Measurements from ENCODE around the gene ZNF385A.

Gene ZNF385A

GRCh38 chr12:54368709-54369596 is 15.6 kb downstream of the ZNF385A start:
- no peaks in the 10 kb centered on the region for H3K27me3 ChIP-seq (ENCODE audit: control insufficient read depth in 5 of 5, insufficient read depth in 4 of 5, low read length in 5 of 5)
- H3K9ac ChIP-seq (ENCODE audit: low read length in 5 of 5), result peak overlapping the region in 3 of 5 donors; percentile 25 to 55 (median 49)
- no peaks in the 10 kb centered on the region for H3K9me3 ChIP-seq (ENCODE audit: control insufficient read depth in 5 of 5, low read length in 5 of 5)
- H3K4me1 ChIP-seq (ENCODE audit: control insufficient read depth in 5 of 5, insufficient read depth in 5 of 5, low read length in 5 of 5), result peaks cover 0 to 54% (median 41%) of the 10 kb centered on the region in 5 donors
- H3K4me3 ChIP-seq (ENCODE audit: low read depth in 1 of 5, low read length in 5 of 5), result peak overlapping the region; percentile 28 to 50 (median 43)
- H3K27ac ChIP-seq (ENCODE audit: low read depth, low read length), result peak overlapping the region; percentile 54
- peaks cover 0 to 10% (median 6%) of the 10 kb centered on the region in 5 donors for H3K36me3 ChIP-seq (ENCODE audit: control insufficient read depth in 5 of 5, insufficient read depth in 5 of 5, low read length in 5 of 5)

DNA sequence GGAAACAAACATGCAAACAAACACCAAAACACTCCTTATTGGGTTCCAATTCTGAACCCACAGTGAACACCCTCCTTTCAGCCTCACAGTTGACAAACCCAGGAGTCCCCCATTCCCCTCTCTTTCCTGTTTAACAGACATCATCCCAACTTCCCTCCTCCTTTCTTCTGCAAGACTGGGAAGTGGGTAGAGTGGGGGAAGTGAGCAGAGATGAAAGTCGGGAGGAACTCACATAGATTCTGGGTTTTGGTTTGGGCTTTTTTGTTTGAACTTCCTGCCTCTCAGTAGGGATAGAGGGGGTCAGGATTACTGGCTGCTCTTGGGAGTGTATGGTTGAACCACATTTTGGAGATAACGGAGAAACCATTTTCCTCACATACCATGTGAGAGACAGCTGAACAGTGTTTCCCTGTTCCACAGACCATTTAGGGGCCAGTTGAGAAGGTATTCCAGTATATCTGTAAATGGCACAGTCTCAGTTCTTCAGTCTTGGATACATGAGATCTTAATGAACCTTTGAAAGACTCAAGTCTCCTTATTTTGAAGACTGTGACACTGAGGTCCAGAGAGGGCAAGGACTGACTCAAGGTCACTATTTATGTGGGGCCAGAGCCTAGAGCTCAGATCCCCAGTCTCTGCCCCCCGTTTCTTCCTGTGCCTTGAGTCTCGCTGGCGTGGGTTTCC is 16.4 kb downstream of the ZNF385A start:
- Histone ChIP-seq H3K9ac (ENCODE audit: low read length in 5 of 5) (peak overlapping the region in 2 of 5 donors; percentile 25 to 55), H3K9me3 (ENCODE audit: control insufficient read depth in 5 of 5, low read length in 5 of 5) (no peaks in the 10 kb centered on the region), H3K27me3 (ENCODE audit: control insufficient read depth in 5 of 5, insufficient read depth in 4 of 5, low read length in 5 of 5) (no peaks in the 10 kb centered on the region), H3K36me3 (ENCODE audit: control insufficient read depth in 5 of 5, insufficient read depth in 5 of 5, low read length in 5 of 5) (peaks cover 0 to 6% (median 0%) of the 10 kb centered on the region in 5 donors), H3K4me3 (ENCODE audit: low read depth in 1 of 5, low read length in 5 of 5) (peak overlapping the region; percentile 12 to 49 (median 32)), H3K4me1 (ENCODE audit: control insufficient read depth in 5 of 5, insufficient read depth in 5 of 5, low read length in 5 of 5) (peaks cover 0 to 56% (median 35%) of the 10 kb centered on the region in 5 donors), H3K27ac (ENCODE audit: low read depth, low read length) (no peak overlapping the region)

DNA sequence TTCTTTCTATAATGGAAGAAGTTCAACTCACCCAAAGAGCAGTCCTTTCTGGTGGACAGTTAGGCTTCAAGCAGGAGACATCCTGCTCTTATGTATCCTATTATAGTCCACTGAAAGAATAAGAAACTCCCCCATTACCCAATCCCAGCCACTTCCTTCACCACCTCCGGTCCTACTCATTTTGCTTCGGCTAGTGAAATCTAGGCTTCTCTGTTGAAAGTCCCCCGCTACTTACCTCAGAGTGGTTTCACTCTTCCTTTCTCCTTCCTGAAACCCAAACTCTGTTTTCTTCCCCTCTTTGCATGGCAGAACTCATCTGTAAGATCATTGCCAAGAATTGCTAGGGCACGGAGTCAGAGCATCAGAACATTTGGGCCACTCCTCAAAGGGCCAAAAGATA is 20.1 kb downstream of the ZNF385A start, which contains the start of gene GPR84:
TSS of gene GPR84 (minus strand) at position 74 of the 400 bp plus-strand sequence. CDS start 635 bp downstream, outside the sequence.
- Histone ChIP-seq H3K4me3 (ENCODE audit: low read depth in 1 of 5, low read length in 5 of 5) (no peak within 1 kb of the TSS), H3K9me3 (ENCODE audit: control insufficient read depth in 5 of 5, low read length in 5 of 5) (no peaks in the 10 kb centered on the region), H3K4me1 (ENCODE audit: control insufficient read depth in 5 of 5, insufficient read depth in 5 of 5, low read length in 5 of 5) (peaks cover under 1 to 38% (median 18%) of the 10 kb centered on the region in 5 donors), H3K27ac (ENCODE audit: low read depth, low read length) (no peak within 1 kb of the TSS), H3K9ac (ENCODE audit: low read length in 5 of 5) (no peak within 1 kb of the TSS), H3K36me3 (ENCODE audit: control insufficient read depth in 5 of 5, insufficient read depth in 5 of 5, low read length in 5 of 5) (no peaks in the 10 kb centered on the region), H3K27me3 (ENCODE audit: control insufficient read depth in 5 of 5, insufficient read depth in 4 of 5, low read length in 5 of 5) (no peaks in the 10 kb centered on the region)

GRCh38 chr12:54363618-54364017 is 20.9 kb downstream of the ZNF385A start:
- no peak overlapping the region for H3K9ac ChIP-seq (ENCODE audit: low read length in 5 of 5)
- peaks cover 2 to 35% (median 13%) of the 10 kb centered on the region in 5 donors for H3K4me1 ChIP-seq (ENCODE audit: control insufficient read depth in 5 of 5, insufficient read depth in 5 of 5, low read length in 5 of 5)
- H3K9me3 ChIP-seq (ENCODE audit: control insufficient read depth in 5 of 5, low read length in 5 of 5), result no peaks in the 10 kb centered on the region
- no peaks in the 10 kb centered on the region for H3K27me3 ChIP-seq (ENCODE audit: control insufficient read depth in 5 of 5, insufficient read depth in 4 of 5, low read length in 5 of 5)
- H3K4me3 ChIP-seq (ENCODE audit: low read depth in 1 of 5, low read length in 5 of 5), result no peak overlapping the region
- H3K36me3 ChIP-seq (ENCODE audit: control insufficient read depth in 5 of 5, insufficient read depth in 5 of 5, low read length in 5 of 5), result no peaks in the 10 kb centered on the region
- H3K27ac ChIP-seq (ENCODE audit: low read depth, low read length), result no peak overlapping the region

GRCh38 chr12:54363047-54363446 is 21.5 kb downstream of the ZNF385A start:
- H3K9ac ChIP-seq (ENCODE audit: low read length in 5 of 5), result no peak overlapping the region
- peaks cover 6 to 35% (median 15%) of the 10 kb centered on the region in 5 donors for H3K4me1 ChIP-seq (ENCODE audit: control insufficient read depth in 5 of 5, insufficient read depth in 5 of 5, low read length in 5 of 5)

DNA sequence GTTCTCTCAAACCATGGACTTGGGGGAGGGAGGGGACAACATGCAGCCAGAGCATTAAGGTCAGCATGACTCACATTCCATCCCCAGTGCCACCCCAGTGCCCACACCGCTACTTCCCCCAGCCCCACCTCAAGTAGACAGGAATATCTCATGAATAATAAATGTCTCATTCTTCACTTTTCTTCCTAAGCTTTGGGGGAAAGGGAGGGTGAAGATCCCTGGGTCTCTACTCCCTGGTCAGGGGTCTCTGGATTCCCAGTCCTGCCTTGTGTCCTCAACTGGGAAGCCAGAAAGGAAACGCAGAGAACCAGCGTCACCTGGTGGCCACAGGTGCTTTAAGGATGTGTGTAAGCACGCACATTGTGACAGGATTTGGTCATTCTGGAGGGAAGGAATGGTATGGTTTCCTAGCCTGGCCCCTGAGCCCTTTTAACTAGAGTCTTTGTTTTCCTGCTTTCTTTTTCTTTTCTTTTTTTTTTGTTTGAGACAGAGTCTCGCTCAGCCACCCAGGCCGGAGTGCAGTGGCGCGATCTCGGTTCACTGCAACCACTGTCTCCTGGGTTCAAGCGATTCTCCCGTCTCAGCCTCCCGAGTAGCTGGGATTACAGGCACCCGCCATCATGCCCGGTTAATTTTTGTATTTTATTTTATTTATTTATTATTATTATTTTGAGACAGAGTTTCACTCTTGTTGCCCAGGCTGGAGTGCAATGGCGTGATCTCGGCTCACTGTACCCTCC is 23.6 kb downstream of the ZNF385A start:
- Histone ChIP-seq H3K9me3 (ENCODE audit: control insufficient read depth in 5 of 5, low read length in 5 of 5) (no peaks in the 10 kb centered on the region), H3K4me3 (ENCODE audit: low read depth in 1 of 5, low read length in 5 of 5) (no peak overlapping the region), H3K36me3 (ENCODE audit: control insufficient read depth in 5 of 5, insufficient read depth in 5 of 5, low read length in 5 of 5) (no peaks in the 10 kb centered on the region), H3K9ac (ENCODE audit: low read length in 5 of 5) (no peak overlapping the region), H3K4me1 (ENCODE audit: control insufficient read depth in 5 of 5, insufficient read depth in 5 of 5, low read length in 5 of 5) (peaks cover 6 to 38% (median 19%) of the 10 kb centered on the region in 5 donors), H3K27ac (ENCODE audit: low read depth, low read length) (peak overlapping the region; percentile 95), H3K27me3 (ENCODE audit: control insufficient read depth in 5 of 5, insufficient read depth in 4 of 5, low read length in 5 of 5) (no peaks in the 10 kb centered on the region)

More at GRCh38 chr12:54363047-54363446, 21.5 kb downstream of the ZNF385A start:
- no peaks in the 10 kb centered on the region for H3K9me3 ChIP-seq (ENCODE audit: control insufficient read depth in 5 of 5, low read length in 5 of 5)
- no peak overlapping the region for H3K4me3 ChIP-seq (ENCODE audit: low read depth in 1 of 5, low read length in 5 of 5)
- H3K27me3 ChIP-seq (ENCODE audit: control insufficient read depth in 5 of 5, insufficient read depth in 4 of 5, low read length in 5 of 5), result no peaks in the 10 kb centered on the region
- no peaks in the 10 kb centered on the region for H3K36me3 ChIP-seq (ENCODE audit: control insufficient read depth in 5 of 5, insufficient read depth in 5 of 5, low read length in 5 of 5)
- no peak overlapping the region for H3K27ac ChIP-seq (ENCODE audit: low read depth, low read length)

DNA sequence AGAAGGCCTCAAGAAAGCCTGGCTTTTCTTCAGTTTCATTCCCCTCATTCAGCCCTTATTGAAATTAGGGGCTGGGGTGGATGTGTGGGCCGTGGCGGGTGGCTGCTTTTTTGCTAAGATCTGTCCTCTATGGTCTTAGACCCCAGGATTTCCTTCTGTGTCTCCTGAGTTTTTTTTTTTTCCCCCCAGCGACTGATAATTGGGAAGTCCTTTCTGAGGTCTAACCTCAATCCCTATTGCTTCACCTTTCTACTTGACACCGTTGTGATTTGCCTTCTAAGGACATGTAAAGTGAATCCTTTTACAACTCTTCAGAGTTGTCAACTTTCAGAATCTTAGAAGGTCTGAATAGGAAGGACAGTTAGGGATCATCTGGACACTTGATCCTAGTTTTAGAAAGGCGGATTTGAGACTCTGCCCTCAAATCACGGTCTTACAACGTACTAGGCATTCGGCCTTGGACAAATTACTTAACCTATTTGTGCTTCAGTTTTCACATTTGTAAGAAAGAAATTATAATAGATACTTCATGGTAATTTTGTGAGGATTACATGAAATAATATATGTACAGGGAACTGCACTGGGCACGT is 24.7 kb downstream of the ZNF385A start:
- no peaks in the 10 kb centered on the region for H3K36me3 ChIP-seq (ENCODE audit: control insufficient read depth in 5 of 5, insufficient read depth in 5 of 5, low read length in 5 of 5)
- peaks cover 6 to 36% (median 19%) of the 10 kb centered on the region in 5 donors for H3K4me1 ChIP-seq (ENCODE audit: control insufficient read depth in 5 of 5, insufficient read depth in 5 of 5, low read length in 5 of 5)
- H3K9me3 ChIP-seq (ENCODE audit: control insufficient read depth in 5 of 5, low read length in 5 of 5), result no peaks in the 10 kb centered on the region
- H3K9ac ChIP-seq (ENCODE audit: low read length in 5 of 5), result peak overlapping the region; percentile 59 to 87 (median 68)
- no peaks in the 10 kb centered on the region for H3K27me3 ChIP-seq (ENCODE audit: control insufficient read depth in 5 of 5, insufficient read depth in 4 of 5, low read length in 5 of 5)
- H3K4me3 ChIP-seq (ENCODE audit: low read depth in 1 of 5, low read length in 5 of 5), result peak overlapping the region; percentile 58 to 85 (median 76)
- H3K27ac ChIP-seq (ENCODE audit: low read depth, low read length), result peak overlapping the region; percentile 95

- H3K9me3 ChIP-seq (ENCODE audit: control insufficient read depth in 5 of 5, low read length in 5 of 5), result no peaks in the 10 kb centered on the region
- H3K4me1 ChIP-seq (ENCODE audit: control insufficient read depth in 5 of 5, insufficient read depth in 5 of 5, low read length in 5 of 5), result peaks cover 6 to 31% (median 19%) of the 10 kb centered on the region in 5 donors
- peak overlapping the region; percentile 95 for H3K27ac ChIP-seq (ENCODE audit: low read depth, low read length)
- H3K36me3 ChIP-seq (ENCODE audit: control insufficient read depth in 5 of 5, insufficient read depth in 5 of 5, low read length in 5 of 5), result no peaks in the 10 kb centered on the region
- H3K4me3 ChIP-seq (ENCODE audit: low read depth in 1 of 5, low read length in 5 of 5), result peak overlapping the region; percentile 76 to 96 (median 84)
- peak overlapping the region; percentile 68 to 89 (median 79) for H3K9ac ChIP-seq (ENCODE audit: low read length in 5 of 5)
- no peaks in the 10 kb centered on the region for H3K27me3 ChIP-seq (ENCODE audit: control insufficient read depth in 5 of 5, insufficient read depth in 4 of 5, low read length in 5 of 5)
Measured at GRCh38 chr12:54358945-54359761, 25.4 kb downstream of the ZNF385A start.
